Medulla oblongata (tissue), 1 donor: ENCODE data around the gene AOX1.
"Not testable (repeated sequence)": the region's sequence is repeated elsewhere in the genome, so short reads cannot be mapped to it uniquely, and the experiment has no call there.

ENCODE experiments used
- DNase-seq: peaks from one replicate; pipeline ENCODE4 v3.0.0-alpha.2; 2015; ENCODE audit errors: extremely low spot score

AOX1 gene

GRCh38 chr2:200665626-200666453, 80.0 kb downstream of the AOX1 start:
- DNase-seq, result no peak

- no peak for DNase-seq
These were observed 81.6 kb downstream of the AOX1 start for GRCh38 chr2:200667413-200667812.

GRCh38 chr2:200668478-200668877, 82.7 kb downstream of the AOX1 start:
- DNase-seq, result no peak

- no peak for DNase-seq
These were observed 83.5 kb downstream of the AOX1 start for GRCh38 chr2:200669308-200669707.

GRCh38 chr2:200670313-200670712, 84.5 kb downstream of the AOX1 start:
- no peak for DNase-seq

- DNase-seq, result no peak
These were observed 84.9 kb downstream of the AOX1 start for GRCh38 chr2:200670751-200671150.

- DNase-seq, result no peak
These were observed 87.4 kb downstream of the AOX1 start for GRCh38 chr2:200673191-200673590.

GRCh38 chr2:200674837-200675236, 89.0 kb downstream of the AOX1 start:
- no peak for DNase-seq

- no peak for DNase-seq
These were observed 91.4 kb downstream of the AOX1 start for GRCh38 chr2:200677171-200677570.

GRCh38 chr2:200677721-200678532, 92.1 kb downstream of the AOX1 start:
- no peak for DNase-seq

GRCh38 chr2:200679127-200679526, 93.3 kb downstream of the AOX1 start:
- no peak for DNase-seq

GRCh38 chr2:200679535-200679934, 93.7 kb downstream of the AOX1 start:
- DNase-seq, result no peak

- no peak for DNase-seq
These were observed 95.9 kb downstream of the AOX1 start for GRCh38 chr2:200681697-200682096.

- not testable (repeated sequence) for DNase-seq
These were observed 96.6 kb downstream of the AOX1 start for GRCh38 chr2:200682407-200682806.

GRCh38 chr2:200687922-200688920, 102.4 kb downstream of the AOX1 start:
- no peak for DNase-seq

GRCh38 chr2:200689115-200689514, 103.3 kb downstream of the AOX1 start:
- no peak for DNase-seq

- no peak for DNase-seq
These were observed 108.1 kb downstream of the AOX1 start for GRCh38 chr2:200693836-200694470.

GRCh38 chr2:200695191-200695590, 109.4 kb downstream of the AOX1 start:
- no peak for DNase-seq

- DNase-seq, result no peak
These were observed 109.8 kb downstream of the AOX1 start for GRCh38 chr2:200695601-200696000.

GRCh38 chr2:200698217-200698616, 112.4 kb downstream of the AOX1 start:
- peak; percentile 40 for DNase-seq

- no peak for DNase-seq
These were observed 113.5 kb downstream of the AOX1 start for GRCh38 chr2:200699310-200699709.
